ENCODE results near the gene SCAMP5. TPM values are rescaled to one million over a fixed set of nuclear protein-coding genes. Genes with fewer than 3 reads are reported as not detected.

Gene SCAMP5
- polyA plus RNA-seq (ENCODE audit: insufficient read length), result 47.9 TPM
- long read RNA-seq, donor 1, partial matches to known transcripts, result 0 of 6 reads
- long read RNA-seq, donor 1, other reads (novel, unspliced or antisense), result 0 of 6 reads
- long read RNA-seq, donor 2, partial matches to known transcripts, result 0 of 3 reads
- long read RNA-seq, donor 2, other reads (novel, unspliced or antisense), result 0 of 3 reads
- long read RNA-seq, donor 3, partial matches to known transcripts, result 0 of 6 reads
- long read RNA-seq, donor 3, other reads (novel, unspliced or antisense), result 0 of 6 reads
- long read RNA-seq, donor 4, result 0 reads
- long read RNA-seq, donor 5, partial matches to known transcripts, result 0 of 5 reads
- long read RNA-seq, donor 5, other reads (novel, unspliced or antisense), result 0 of 5 reads
- long read RNA-seq, donor 6, partial matches to known transcripts, result 0 of 5 reads
- long read RNA-seq, donor 6, other reads (novel, unspliced or antisense), result 0 of 5 reads
- long read RNA-seq, donor 7, partial matches to known transcripts, result 6 of 15 reads
- long read RNA-seq, donor 7, other reads (novel, unspliced or antisense), result 0 of 15 reads
- long read RNA-seq, donor 8, partial matches to known transcripts, result 0 of 6 reads
- long read RNA-seq, donor 8, other reads (novel, unspliced or antisense), result 0 of 6 reads

GRCh38 chr15:74995182-74995778, at the start of gene SCAMP5:
SCAMP5 (plus strand) TSS chr15:74995563; CDS start chr15:75011840, 16,277 bp downstream.
- DNase-seq, result peak; percentile 94

GRCh38 chr15:74950078-74950908, 45.1 kb upstream of the SCAMP5 start:
- DNase-seq, result peak; percentile 82

GRCh38 chr15:74951006-74951405, 44.4 kb upstream of the SCAMP5 start:
- no peak for DNase-seq

GRCh38 chr15:74954515-74954914, 40.8 kb upstream of the SCAMP5 start:
- no peak for DNase-seq

- DNase-seq, result no peak
Observed at GRCh38 chr15:74955017-74955416, 40.3 kb upstream of the SCAMP5 start.

- peak; percentile 56 for DNase-seq
Observed at GRCh38 chr15:74955796-74956647, 39.3 kb upstream of the SCAMP5 start.

GRCh38 chr15:74956648-74957475, 38.5 kb upstream of the SCAMP5 start, which contains the start of gene RPP25:
RPP25 (minus strand) TSS chr15:74956772; CDS start chr15:74956583, 189 bp downstream.
- DNase-seq, result peak; percentile 53

- DNase-seq, result no peak
Observed at GRCh38 chr15:74957476-74958035, 37.8 kb upstream of the SCAMP5 start.

- no peak for DNase-seq
Observed at GRCh38 chr15:74958320-74958907, 36.9 kb upstream of the SCAMP5 start.

GRCh38 chr15:74958908-74959585, 36.3 kb upstream of the SCAMP5 start:
- no peak for DNase-seq

GRCh38 chr15:74959586-74959939, 35.8 kb upstream of the SCAMP5 start:
- no peak for DNase-seq

GRCh38 chr15:74960286-74960685, 35.1 kb upstream of the SCAMP5 start:
- DNase-seq, result no peak

GRCh38 chr15:74960995-74961588, 34.3 kb upstream of the SCAMP5 start:
- DNase-seq, result no peak

GRCh38 chr15:74961616-74962015, 33.7 kb upstream of the SCAMP5 start:
- DNase-seq, result no peak

- no peak for DNase-seq
Observed at GRCh38 chr15:74962219-74962618, 33.1 kb upstream of the SCAMP5 start.

- no peak for DNase-seq
Observed at GRCh38 chr15:74962671-74963070, 32.7 kb upstream of the SCAMP5 start.

GRCh38 chr15:74963213-74963612, 32.1 kb upstream of the SCAMP5 start:
- no peak for DNase-seq

- DNase-seq, result no peak
Observed at GRCh38 chr15:74964794-74965193, 30.6 kb upstream of the SCAMP5 start.
